Ishikawa (cell line): Measurements from ENCODE around the gene MAPK6.

Experiments used
- CEBPB ChIP-seq: IDR thresholded peaks from 2 replicates; pipeline ENCODE4 v1.6.1; 2012
- CREB1 ChIP-seq: IDR thresholded peaks from 2 replicates; pipeline ENCODE4 v1.6.1; 2012; ENCODE audit warnings: low read depth
- EGR1 ChIP-seq: IDR thresholded peaks from 2 replicates; pipeline ENCODE4 v1.6.1; 2012
- EP300 ChIP-seq: IDR thresholded peaks from 2 replicates; pipeline ENCODE4 v1.6.1; 2012; ENCODE audit warnings: borderline replicate concordance
- FOXM1 ChIP-seq: IDR thresholded peaks from 2 replicates; pipeline ENCODE4 v1.6.1; 2012; ENCODE audit warnings: low read depth, borderline replicate concordance
- MAX ChIP-seq: IDR thresholded peaks from 2 replicates; pipeline ENCODE4 v1.6.1; 2012
- NFIC ChIP-seq: IDR thresholded peaks from 2 replicates; pipeline ENCODE4 v1.6.1; 2012
- RAD21 ChIP-seq: IDR thresholded peaks from 2 replicates; pipeline ENCODE4 v1.6.1; 2012; ENCODE audit warnings: low read depth
- REST ChIP-seq: IDR thresholded peaks from 2 replicates; pipeline ENCODE4 v1.6.1; 2012; ENCODE audit warnings: low read depth, mild to moderate bottlenecking
- TAF1 ChIP-seq: IDR thresholded peaks from 2 replicates; pipeline ENCODE4 v1.6.1; 2012; ENCODE audit warnings: low read depth, mild to moderate bottlenecking
- TCF12 ChIP-seq: IDR thresholded peaks from 2 replicates; pipeline ENCODE4 v1.6.1; 2012; ENCODE audit warnings: low read depth
- TEAD4 ChIP-seq: IDR thresholded peaks from 2 replicates; pipeline ENCODE4 v1.6.1; 2012
- USF1 ChIP-seq: IDR thresholded peaks from 2 replicates; pipeline ENCODE4 v1.6.1; 2012
- YY1 ChIP-seq: IDR thresholded peaks from 2 replicates; pipeline ENCODE4 v1.6.1; 2012; ENCODE audit warnings: low read depth
- ZBTB7A ChIP-seq: IDR thresholded peaks from 2 replicates; pipeline ENCODE4 v1.6.1; 2012; ENCODE audit warnings: low read depth

MAPK6 gene

GRCh38 chr15:52095597-52096262, 76.7 kb downstream of the MAPK6 start:
- no peak for TF ChIP-seq CEBPB
- no peak for TF ChIP-seq CREB1
- no peak for TF ChIP-seq FOXM1
- TF ChIP-seq ZBTB7A, result no peak
- no peak for TF ChIP-seq REST
- no peak for TF ChIP-seq NFIC
- TF ChIP-seq USF1, result no peak
- no peak for TF ChIP-seq EGR1
- TF ChIP-seq EP300, result no peak
- TF ChIP-seq TEAD4, result no peak
- TF ChIP-seq TCF12, result no peak
- TF ChIP-seq MAX, result no peak
- TF ChIP-seq TAF1, result no peak
- TF ChIP-seq RAD21, result no peak

GRCh38 chr15:52097180-52097579, 78.2 kb downstream of the MAPK6 start:
- TF ChIP-seq TCF12 (no peak), NFIC (0 out of 2 replicates have a peak, but pooled peaks have one; percentile 31), TEAD4 (no peak)

GRCh38 chr15:52098323-52098722, 79.3 kb downstream of the MAPK6 start:
- TF ChIP-seq EP300 (no peak), CEBPB (peak; percentile 90), NFIC (no peak)

GRCh38 chr15:52099651-52100272, 80.7 kb downstream of the MAPK6 start:
- TF ChIP-seq NFIC, result no peak
- TF ChIP-seq RAD21, result no peak
- TF ChIP-seq FOXM1, result no peak
- TF ChIP-seq TCF12, result no peak
- no peak for TF ChIP-seq TEAD4
- TF ChIP-seq YY1, result no peak

GRCh38 chr15:52100807-52101442, 81.9 kb downstream of the MAPK6 start:
- TF ChIP-seq TAF1 (no peak), TCF12 (no peak), RAD21 (no peak), CREB1 (no peak), MAX (no peak), REST (no peak), NFIC (peak; percentile 71)

- no peak for TF ChIP-seq TEAD4
- no peak for TF ChIP-seq TAF1
- no peak for TF ChIP-seq CREB1
- TF ChIP-seq FOXM1, result no peak
- TF ChIP-seq ZBTB7A, result no peak
- no peak for TF ChIP-seq EGR1
- no peak for TF ChIP-seq USF1
- TF ChIP-seq REST, result no peak
- TF ChIP-seq MAX, result no peak
- TF ChIP-seq EP300, result no peak
- no peak for TF ChIP-seq CEBPB
- TF ChIP-seq NFIC, result no peak
- no peak for TF ChIP-seq YY1
- TF ChIP-seq TCF12, result no peak
- no peak for TF ChIP-seq RAD21
These were observed 82.7 kb downstream of the MAPK6 start for GRCh38 chr15:52101542-52102323.
